Measurements from ENCODE around the gene ATP6V0A4.
"Not testable (repeated sequence)": the region's sequence is repeated elsewhere in the genome, so short reads cannot be mapped to it uniquely, and the experiment has no call there.

Gene ATP6V0A4

GRCh38 chr7:138819625-138820024 is 21.6 kb upstream of the ATP6V0A4 start:
- H3K9me3 Mint-ChIP-seq: no peaks in the 10 kb centered on the region
- H3K36me3 Mint-ChIP-seq: no peaks in the 10 kb centered on the region
- no peak overlapping the region for H3K27ac Mint-ChIP-seq
- no peaks in the 10 kb centered on the region for H3K27me3 Mint-ChIP-seq
- no peak overlapping the region for H3K4me3 Mint-ChIP-seq
- H3K4me1 Mint-ChIP-seq: no peaks in the 10 kb centered on the region

- no peaks in the 10 kb centered on the region for H3K36me3 Mint-ChIP-seq
- H3K27ac Mint-ChIP-seq: no peak overlapping the region
- H3K4me3 Mint-ChIP-seq: no peak overlapping the region
- H3K4me1 Mint-ChIP-seq: no peaks in the 10 kb centered on the region
- no peaks in the 10 kb centered on the region for H3K9me3 Mint-ChIP-seq
- H3K27me3 Mint-ChIP-seq: no peaks in the 10 kb centered on the region
These were observed 18.7 kb upstream of the ATP6V0A4 start for GRCh38 chr7:138816650-138817049.

- Mint-ChIP-seq H3K9me3 (no peaks in the 10 kb centered on the region), H3K27me3 (no peaks in the 10 kb centered on the region), H3K4me3 (no peak overlapping the region), H3K27ac (no peak overlapping the region), H3K4me1 (no peaks in the 10 kb centered on the region), H3K36me3 (no peaks in the 10 kb centered on the region)
These were observed 16.9 kb upstream of the ATP6V0A4 start for GRCh38 chr7:138814816-138815332.

- no peaks in the 10 kb centered on the region for H3K9me3 Mint-ChIP-seq
- H3K4me1 Mint-ChIP-seq: no peaks in the 10 kb centered on the region
- no peaks in the 10 kb centered on the region for H3K36me3 Mint-ChIP-seq
- H3K27ac Mint-ChIP-seq: no peak overlapping the region
- no peak overlapping the region for H3K4me3 Mint-ChIP-seq
- no peaks in the 10 kb centered on the region for H3K27me3 Mint-ChIP-seq
These were observed 15.9 kb upstream of the ATP6V0A4 start for GRCh38 chr7:138813945-138814344.

- H3K4me3 Mint-ChIP-seq: not testable (repeated sequence)
These were observed 13.3 kb upstream of the ATP6V0A4 start for GRCh38 chr7:138811327-138811726.

GRCh38 chr7:138809346-138809745 is 11.3 kb upstream of the ATP6V0A4 start:
- no peaks in the 10 kb centered on the region for H3K9me3 Mint-ChIP-seq
- H3K36me3 Mint-ChIP-seq: no peaks in the 10 kb centered on the region
- no peaks in the 10 kb centered on the region for H3K4me1 Mint-ChIP-seq
- H3K27me3 Mint-ChIP-seq: no peaks in the 10 kb centered on the region
- H3K4me3 Mint-ChIP-seq: no peak overlapping the region
- H3K27ac Mint-ChIP-seq: no peak overlapping the region

More at GRCh38 chr7:138811327-138811726, 13.3 kb upstream of the ATP6V0A4 start:
- H3K27me3 Mint-ChIP-seq, H3K36me3 Mint-ChIP-seq, H3K4me1 Mint-ChIP-seq, H3K27ac Mint-ChIP-seq, H3K9me3 Mint-ChIP-seq: not testable (repeated sequence)

GRCh38 chr7:138804618-138805017 is 6.6 kb upstream of the ATP6V0A4 start:
- no peaks in the 10 kb centered on the region for H3K27me3 Mint-ChIP-seq
- H3K36me3 Mint-ChIP-seq: no peaks in the 10 kb centered on the region
- H3K27ac Mint-ChIP-seq: no peak overlapping the region
- H3K9me3 Mint-ChIP-seq: no peaks in the 10 kb centered on the region
- H3K4me3 Mint-ChIP-seq: no peak overlapping the region
- H3K4me1 Mint-ChIP-seq: no peaks in the 10 kb centered on the region

GRCh38 chr7:138802706-138803105 is 4.7 kb upstream of the ATP6V0A4 start:
- Mint-ChIP-seq H3K27ac (no peak overlapping the region), H3K36me3 (no peaks in the 10 kb centered on the region), H3K9me3 (no peaks in the 10 kb centered on the region), H3K4me1 (no peaks in the 10 kb centered on the region), H3K4me3 (no peak overlapping the region), H3K27me3 (no peaks in the 10 kb centered on the region)

- no peak overlapping the region for H3K27ac Mint-ChIP-seq
- no peaks in the 10 kb centered on the region for H3K27me3 Mint-ChIP-seq
These were observed 3.3 kb upstream of the ATP6V0A4 start for GRCh38 chr7:138801256-138801655.

GRCh38 chr7:138799336-138800000 is 1.5 kb upstream of the ATP6V0A4 start:
- Mint-ChIP-seq H3K4me1 (no peaks in the 10 kb centered on the region), H3K27me3 (no peaks in the 10 kb centered on the region), H3K9me3 (no peaks in the 10 kb centered on the region)

More at GRCh38 chr7:138801256-138801655, 3.3 kb upstream of the ATP6V0A4 start:
- Mint-ChIP-seq H3K4me3 (no peak overlapping the region), H3K4me1 (no peaks in the 10 kb centered on the region), H3K9me3 (no peaks in the 10 kb centered on the region), H3K36me3 (no peaks in the 10 kb centered on the region)

GRCh38 chr7:138798836-138799235 is 840 bp upstream of the ATP6V0A4 start:
- Mint-ChIP-seq H3K9me3 (no peaks in the 10 kb centered on the region), H3K36me3 (no peaks in the 10 kb centered on the region), H3K4me1 (no peaks in the 10 kb centered on the region), H3K4me3 (no peak overlapping the region), H3K27me3 (no peaks in the 10 kb centered on the region), H3K27ac (no peak overlapping the region)

More at GRCh38 chr7:138799336-138800000, 1.5 kb upstream of the ATP6V0A4 start:
- Mint-ChIP-seq H3K27ac (no peak overlapping the region), H3K4me3 (no peak overlapping the region), H3K36me3 (no peaks in the 10 kb centered on the region)

GRCh38 chr7:138797046-138797445 is 950 bp downstream of the ATP6V0A4 start:
- not testable (repeated sequence) for H3K4me3 Mint-ChIP-seq, H3K27me3 Mint-ChIP-seq, H3K4me1 Mint-ChIP-seq, H3K9me3 Mint-ChIP-seq, H3K36me3 Mint-ChIP-seq, H3K27ac Mint-ChIP-seq

GRCh38 chr7:138796038-138796615 is 1.9 kb downstream of the ATP6V0A4 start:
- Mint-ChIP-seq H3K4me1 (no peaks in the 10 kb centered on the region), H3K36me3 (no peaks in the 10 kb centered on the region), H3K4me3 (no peak overlapping the region), H3K9me3 (no peaks in the 10 kb centered on the region), H3K27me3 (no peaks in the 10 kb centered on the region), H3K27ac (no peak overlapping the region)

GRCh38 chr7:138785587-138786437 is 12.2 kb downstream of the ATP6V0A4 start:
- Mint-ChIP-seq H3K27ac (no peak overlapping the region), H3K9me3 (peaks cover 12% of the 10 kb centered on the region), H3K4me1 (no peaks in the 10 kb centered on the region), H3K27me3 (peaks cover 3% of the 10 kb centered on the region), H3K36me3 (peaks cover 8% of the 10 kb centered on the region), H3K4me3 (no peak overlapping the region)

- H3K4me1 Mint-ChIP-seq: no peaks in the 10 kb centered on the region
- no peak overlapping the region for H3K4me3 Mint-ChIP-seq
- no peak overlapping the region for H3K27ac Mint-ChIP-seq
- peaks cover 12% of the 10 kb centered on the region for H3K9me3 Mint-ChIP-seq
- H3K36me3 Mint-ChIP-seq: peaks cover 8% of the 10 kb centered on the region
- H3K27me3 Mint-ChIP-seq: peaks cover 3% of the 10 kb centered on the region
These were observed 13.3 kb downstream of the ATP6V0A4 start for GRCh38 chr7:138784692-138785091.

- no peaks in the 10 kb centered on the region for H3K4me1 Mint-ChIP-seq
- peaks cover 6% of the 10 kb centered on the region for H3K9me3 Mint-ChIP-seq
- no peaks in the 10 kb centered on the region for H3K27me3 Mint-ChIP-seq
- peaks cover 7% of the 10 kb centered on the region for H3K36me3 Mint-ChIP-seq
- H3K27ac Mint-ChIP-seq: no peak overlapping the region
- no peak overlapping the region for H3K4me3 Mint-ChIP-seq
These were observed 17.0 kb downstream of the ATP6V0A4 start for GRCh38 chr7:138781004-138781403.

All from activated naive CD4-positive, alpha-beta T cell treated with anti-CD3 and anti-CD28 coated beads, Interleukin-2, amount 50 U/mL, for 24 hours (primary cell).